AG04449 (cell line): ENCODE results near the gene RBMS3.

Source experiments
- CTCF ChIA-PET: fragments of 350-600 bp; formaldehyde crosslinking; extraction: SDS; loops from one replicate; lab custom pipeline; 2021; ENCODE audit warnings: antibody characterized with exemption; lab: Yijun Ruan, JAX
- POLR2A ChIA-PET: fragments of 400-600, 350-600 bp; formaldehyde crosslinking; extraction: SDS; loops from one replicate; lab custom pipeline; 2020; ENCODE audit warnings: antibody characterized with exemption, inconsistent platforms; lab: Yijun Ruan, JAX
- DNase-seq: peaks from one replicate; pipeline ENCODE4 v3.0.0-alpha.2; 2010; ENCODE audit warnings: low read depth, low spot score
- H3K4me3 ChIP-seq: 2 replicates; pipeline ENCODE4 v1.5.1; 2011; ENCODE audit warnings: low read depth, mild to moderate bottlenecking, control low read depth, low read length
- TF ChIP-seq, protein P1 (sequence below): IDR thresholded peaks from one replicate; pipeline ENCODE4 v1.5.1; 2011; ENCODE audit warnings: mild to moderate bottlenecking, moderate library complexity, low read length, control low read depth, inconsistent platforms; ENCODE audit not compliant: insufficient read depth; ENCODE audit errors: missing control alignments

RBMS3 gene

DNA sequence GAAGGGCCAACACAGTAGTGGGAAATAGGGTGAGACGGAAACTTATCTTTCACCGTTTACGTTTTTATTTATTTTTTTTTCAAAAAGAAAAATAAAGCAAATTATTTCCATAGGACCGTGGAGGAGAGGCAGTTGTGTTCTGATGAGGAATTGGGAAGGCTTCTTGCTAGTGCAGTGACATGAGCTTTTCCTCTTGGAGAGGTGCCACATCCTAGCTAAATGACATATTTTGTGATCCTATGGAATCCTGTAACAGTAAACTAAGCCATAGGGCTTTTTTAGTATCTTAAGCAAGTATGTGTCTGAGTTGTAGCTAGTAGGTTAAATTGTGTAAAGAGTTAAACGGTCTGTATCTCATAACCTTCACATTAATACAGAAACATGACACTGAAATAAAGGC, 609.9 kb downstream of the RBMS3 start:
- CTCF ChIA-PET = no interaction called here
- H3K4me3 ChIP-seq = no peak overlapping the region
- POLR2A ChIA-PET = no interaction called here
- no peak for DNase-seq
- TF ChIP-seq, protein P1, sequence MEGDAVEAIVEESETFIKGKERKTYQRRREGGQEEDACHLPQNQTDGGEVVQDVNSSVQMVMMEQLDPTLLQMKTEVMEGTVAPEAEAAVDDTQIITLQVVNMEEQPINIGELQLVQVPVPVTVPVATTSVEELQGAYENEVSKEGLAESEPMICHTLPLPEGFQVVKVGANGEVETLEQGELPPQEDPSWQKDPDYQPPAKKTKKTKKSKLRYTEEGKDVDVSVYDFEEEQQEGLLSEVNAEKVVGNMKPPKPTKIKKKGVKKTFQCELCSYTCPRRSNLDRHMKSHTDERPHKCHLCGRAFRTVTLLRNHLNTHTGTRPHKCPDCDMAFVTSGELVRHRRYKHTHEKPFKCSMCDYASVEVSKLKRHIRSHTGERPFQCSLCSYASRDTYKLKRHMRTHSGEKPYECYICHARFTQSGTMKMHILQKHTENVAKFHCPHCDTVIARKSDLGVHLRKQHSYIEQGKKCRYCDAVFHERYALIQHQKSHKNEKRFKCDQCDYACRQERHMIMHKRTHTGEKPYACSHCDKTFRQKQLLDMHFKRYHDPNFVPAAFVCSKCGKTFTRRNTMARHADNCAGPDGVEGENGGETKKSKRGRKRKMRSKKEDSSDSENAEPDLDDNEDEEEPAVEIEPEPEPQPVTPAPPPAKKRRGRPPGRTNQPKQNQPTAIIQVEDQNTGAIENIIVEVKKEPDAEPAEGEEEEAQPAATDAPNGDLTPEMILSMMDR = no peak

DNA sequence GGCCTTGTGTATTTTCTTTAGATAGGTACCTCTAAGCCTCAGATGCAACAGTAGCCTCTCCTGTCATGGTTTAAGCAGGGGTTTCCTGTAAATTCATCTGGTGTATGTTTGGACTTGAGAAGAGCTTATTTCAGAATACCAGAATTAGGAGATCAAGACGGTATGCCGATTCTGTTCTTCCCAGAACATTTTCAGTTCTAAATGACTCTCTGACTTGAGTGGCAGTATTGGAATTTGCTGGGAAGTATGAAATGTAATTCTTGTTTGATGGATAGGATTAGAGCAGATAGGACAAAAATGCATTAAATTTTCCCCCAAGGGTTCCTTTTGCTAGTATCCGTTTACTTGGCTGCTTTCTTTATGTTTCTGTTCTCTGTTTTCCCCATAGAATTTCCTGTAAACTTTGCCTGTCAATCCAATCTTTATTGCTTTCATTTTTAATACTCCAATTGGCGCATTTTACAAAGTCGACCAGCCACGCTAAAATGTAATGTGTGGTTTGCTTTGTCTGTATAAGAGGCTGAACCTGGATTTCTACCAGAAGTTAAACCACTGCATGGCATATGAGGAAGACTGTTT, 612.2 kb downstream of the RBMS3 start:
- no peak overlapping the region for H3K4me3 ChIP-seq
- POLR2A ChIA-PET = no interaction called here
- DNase-seq = no peak
- CTCF ChIA-PET = no interaction called here
- TF ChIP-seq, protein P1 = no peak

DNA sequence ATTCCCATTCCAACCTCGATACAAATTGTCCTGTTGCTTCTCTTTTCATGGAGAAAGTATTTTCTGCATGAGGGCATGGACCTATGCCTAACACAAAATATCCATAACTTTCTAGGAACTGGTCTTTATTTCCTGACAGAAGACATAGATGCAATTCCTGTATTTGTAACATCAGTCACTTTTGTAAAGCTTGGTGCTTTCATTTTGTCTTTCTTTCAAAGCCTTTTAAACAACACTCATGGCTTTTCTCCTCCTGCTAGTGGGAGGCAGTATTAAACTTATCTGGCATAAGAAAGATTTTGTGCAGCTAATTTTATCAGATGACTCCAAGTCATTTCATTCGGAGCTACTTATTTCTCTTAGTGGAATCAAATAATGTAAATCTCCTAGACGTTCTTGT, 616.0 kb downstream of the RBMS3 start:
- POLR2A ChIA-PET = no interaction called here
- CTCF ChIA-PET = no interaction called here

DNA sequence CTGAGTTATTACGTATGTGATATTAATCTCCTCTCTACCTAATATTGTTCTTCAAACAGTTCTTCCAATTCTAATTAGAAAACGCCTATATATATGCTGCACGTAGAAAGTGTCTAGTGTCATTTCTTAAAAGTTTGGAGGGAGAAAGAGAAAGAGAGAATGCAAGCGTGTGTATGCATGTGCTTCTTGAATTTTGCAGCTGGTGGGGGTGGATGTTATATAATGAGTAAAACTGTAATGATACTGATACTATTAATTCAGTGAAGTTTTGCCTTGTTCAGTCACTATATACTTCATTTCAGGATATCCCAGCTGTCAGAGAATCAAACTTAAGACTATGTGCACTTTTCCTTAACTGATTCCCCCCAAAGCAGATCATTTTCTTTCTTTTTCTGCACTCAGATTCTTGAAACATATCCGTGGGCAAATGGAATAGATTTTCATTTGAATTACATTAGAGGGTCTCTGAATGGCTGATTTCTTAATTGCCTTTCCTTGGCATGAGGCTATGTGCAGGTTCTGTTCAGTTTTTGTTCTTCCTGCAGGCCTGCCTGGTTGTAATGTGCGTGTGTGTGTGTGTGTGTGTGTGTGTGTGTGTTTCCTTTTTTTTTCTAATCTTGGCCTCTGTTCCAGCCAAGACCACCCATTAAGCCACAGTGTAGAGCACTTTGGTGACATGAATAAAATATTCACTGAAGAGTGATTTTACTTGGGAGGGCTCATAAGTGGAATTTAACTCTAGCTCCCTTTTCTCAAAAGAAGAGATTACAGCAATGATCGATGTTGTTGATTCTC, 617.5 kb downstream of the RBMS3 start:
- H3K4me3 ChIP-seq = no peak overlapping the region
- DNase-seq = no peak
- ChIA-PET CTCF (interaction anchor here (0.8 kb wide), 1 partner anchor 11 kb away, joined by 3 read pairs; no protein-coding TSS in a partner anchor), POLR2A (no interaction called here)
- TF ChIP-seq, protein P1 = no peak

More for the DNA sequence above, 616.0 kb downstream of the RBMS3 start:
- TF ChIP-seq, protein P1 = no peak
- no peak for DNase-seq
- H3K4me3 ChIP-seq = no peak overlapping the region

DNA sequence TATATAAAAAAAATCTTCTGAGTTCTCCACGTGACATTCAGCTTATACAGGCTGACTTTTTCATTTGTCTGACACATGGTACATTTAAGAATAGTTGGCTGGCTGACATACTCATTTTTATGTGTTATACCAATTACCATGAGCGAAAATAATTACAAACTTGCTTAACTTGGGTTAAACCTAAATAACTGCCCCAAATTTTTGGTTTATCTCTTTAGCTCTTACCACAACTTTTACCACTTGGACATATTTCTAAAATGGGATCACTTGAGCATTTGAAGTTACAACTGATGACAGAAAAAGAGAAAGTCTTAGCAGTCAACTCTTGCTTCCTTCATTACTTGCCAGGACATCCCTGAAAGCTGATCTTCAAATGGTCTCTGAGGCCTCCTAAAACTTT, 618.1 kb downstream of the RBMS3 start:
- DNase-seq = no peak
- H3K4me3 ChIP-seq = no peak overlapping the region
- ChIA-PET CTCF (interaction anchor here (0.8 kb wide), 1 partner anchor 10 kb away, joined by 3 read pairs; no protein-coding TSS in a partner anchor), POLR2A (no interaction called here)
- TF ChIP-seq, protein P1 = no peak

DNA sequence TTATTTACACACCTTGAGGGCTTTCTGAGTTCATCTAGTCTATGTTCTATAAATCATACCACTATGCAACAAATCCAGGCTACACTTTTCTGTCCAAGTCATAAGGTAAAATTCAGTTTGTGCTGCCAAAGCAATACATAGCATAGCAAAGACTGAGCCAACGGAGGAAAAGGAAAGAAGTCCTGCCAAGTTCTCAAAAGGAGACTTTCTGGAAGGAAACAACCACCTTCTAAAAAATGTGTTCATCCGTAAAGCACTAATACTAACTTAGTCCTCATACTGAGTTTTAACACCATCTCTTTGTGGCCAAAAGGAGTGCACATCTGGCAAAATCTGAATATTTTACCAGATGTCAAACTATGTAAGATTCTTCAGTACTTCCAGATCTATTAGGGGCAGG, 620.2 kb downstream of the RBMS3 start:
- ChIA-PET CTCF (no interaction called here), POLR2A (no interaction called here)
- H3K4me3 ChIP-seq = no peak overlapping the region
- no peak for DNase-seq
- TF ChIP-seq, protein P1 = no peak
